Putamen (tissue), 1 donor: Measurements from ENCODE around the gene SYT6.

ENCODE experiments used
- DNase-seq: peaks from one replicate; pipeline ENCODE4 v3.0.0-alpha.2; 2016; ENCODE audit warnings: low spot score

Gene SYT6

DNA sequence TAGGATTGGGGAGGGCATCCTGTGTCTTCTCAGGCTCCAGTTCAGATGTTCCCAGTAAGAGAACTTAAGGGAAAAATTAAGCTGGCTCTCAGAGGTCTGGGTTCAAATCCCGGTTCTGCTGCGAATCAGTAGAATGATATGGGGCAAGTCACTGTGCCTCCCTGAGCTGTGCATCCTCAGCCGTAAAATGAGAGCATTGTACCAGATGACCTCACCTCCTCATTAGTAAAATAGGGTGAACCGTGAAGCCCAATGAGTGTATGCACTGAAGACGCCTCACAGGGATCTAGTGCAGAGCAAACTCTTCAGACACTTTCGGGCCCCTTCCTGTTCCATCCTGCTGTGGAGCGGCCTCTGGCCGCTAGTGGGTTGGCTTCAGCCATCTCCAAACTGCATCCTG lies 36.0 kb downstream of the SYT6 start:
- DNase-seq: no peak

DNA sequence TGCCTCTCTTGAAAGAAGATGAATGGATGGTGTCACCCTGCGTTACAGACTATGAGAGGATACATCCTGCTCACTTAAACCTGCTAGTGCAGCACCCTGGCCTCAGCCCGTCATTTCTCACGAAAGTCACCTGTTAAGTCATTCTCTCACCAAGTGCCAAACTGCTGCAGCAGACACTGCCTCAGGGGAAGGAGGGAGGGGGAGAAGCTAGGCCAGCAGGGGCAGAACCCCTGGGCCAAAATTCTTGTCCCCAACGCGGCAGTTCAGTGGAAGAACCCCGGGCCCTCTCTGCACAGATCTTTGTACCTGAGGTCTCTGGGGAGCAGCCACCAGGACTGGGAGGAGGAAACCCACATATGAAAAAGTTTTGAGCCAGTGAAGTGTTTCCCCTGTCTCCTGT lies 37.6 kb downstream of the SYT6 start:
- DNase-seq: no peak

- no peak for DNase-seq
Observed at GRCh38 chr1:114114185-114115094, 39.2 kb downstream of the SYT6 start.

DNA sequence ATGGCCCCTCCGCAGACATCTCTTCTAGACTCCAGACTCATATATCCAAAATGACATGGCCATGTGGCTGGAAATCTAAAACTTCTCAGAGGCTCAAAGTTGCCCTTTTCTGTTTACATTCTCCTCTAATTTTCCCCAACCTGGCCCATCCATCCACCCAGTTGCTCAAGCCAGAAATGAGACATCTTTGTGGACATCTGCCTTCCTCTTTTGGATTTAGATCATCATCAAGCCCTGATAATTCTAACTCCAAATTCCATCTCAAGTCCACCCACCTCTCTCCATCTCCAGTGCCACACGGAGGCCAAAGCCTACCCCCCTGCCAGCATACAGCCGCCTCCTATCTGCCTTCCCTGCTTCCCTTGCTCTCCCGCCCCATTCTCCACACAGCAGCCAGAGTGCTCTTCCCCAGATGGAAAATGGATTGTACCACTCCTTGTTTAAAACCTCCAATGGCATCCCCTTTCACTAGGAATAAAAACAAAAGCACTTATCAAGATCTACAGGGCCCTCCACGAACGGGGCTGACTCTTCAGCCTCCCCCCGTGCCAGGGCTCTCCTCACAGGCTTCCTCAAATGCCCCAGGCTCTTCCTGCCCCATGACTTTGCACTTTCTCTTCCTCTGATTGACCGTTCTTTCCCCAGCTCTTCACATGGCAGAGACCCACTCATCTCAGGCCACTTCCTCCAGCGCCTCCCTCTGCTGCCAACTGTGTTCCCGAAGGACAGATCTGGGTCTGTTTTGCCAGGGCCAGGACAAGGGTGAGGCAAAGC lies 40.1 kb downstream of the SYT6 start:
- DNase-seq: peak; percentile 22

- DNase-seq: no peak
Observed at GRCh38 chr1:114112775-114113174, 40.9 kb downstream of the SYT6 start.

GRCh38 chr1:114111731-114112641 lies 41.7 kb downstream of the SYT6 start:
- DNase-seq: no peak

GRCh38 chr1:114109981-114110380 lies 43.7 kb downstream of the SYT6 start:
- no peak for DNase-seq

- DNase-seq: no peak
Observed at GRCh38 chr1:114108751-114109255, 44.9 kb downstream of the SYT6 start.

DNA sequence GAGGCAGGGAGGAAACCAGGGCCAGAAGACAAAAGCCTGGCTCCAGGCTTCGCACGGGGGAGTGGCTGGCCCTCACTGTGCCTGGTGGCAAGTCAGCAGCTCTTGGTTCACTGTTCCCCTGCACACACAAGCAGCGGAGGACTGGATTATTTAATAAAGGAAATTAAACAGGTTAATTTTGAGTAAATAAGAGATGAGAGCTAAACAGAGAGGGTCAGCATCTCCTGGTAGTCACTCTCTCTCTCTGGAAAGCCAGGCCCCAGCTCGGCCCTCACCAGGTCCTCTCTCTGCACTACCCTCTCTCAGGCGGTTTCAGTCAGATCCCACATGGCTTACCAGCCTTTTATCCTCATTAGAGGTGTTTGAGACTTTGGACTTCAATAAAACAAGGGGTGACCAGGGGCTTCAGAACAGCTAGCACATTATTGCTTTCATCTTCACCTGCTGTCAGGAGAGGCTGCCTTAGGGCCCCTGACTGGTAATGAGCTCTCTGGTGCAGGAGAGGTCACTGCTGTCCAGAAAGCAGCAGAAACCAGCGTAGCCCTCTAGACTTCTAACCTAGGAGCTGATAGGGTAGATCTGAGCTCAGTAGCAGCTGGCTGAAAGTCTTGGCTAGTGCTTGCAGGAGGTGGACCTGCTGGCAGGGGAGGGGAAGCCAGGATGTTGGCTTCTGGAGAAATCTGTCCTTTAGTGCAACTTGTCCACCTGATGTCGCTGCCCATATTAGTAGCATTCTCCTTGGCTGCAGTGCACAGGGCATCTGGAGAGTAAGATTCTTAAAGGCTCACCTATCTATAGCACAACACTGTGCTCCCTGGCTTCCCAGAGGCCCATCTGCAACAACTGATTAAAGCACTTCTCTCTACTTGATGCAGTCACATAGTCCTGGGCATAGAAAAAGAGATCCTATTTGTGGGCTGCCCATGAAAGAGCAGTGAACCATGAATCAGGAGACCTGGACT lies 45.9 kb downstream of the SYT6 start:
- DNase-seq: no peak

GRCh38 chr1:114105421-114105979 lies 48.2 kb downstream of the SYT6 start:
- no peak for DNase-seq

GRCh38 chr1:114104949-114105348 lies 48.7 kb downstream of the SYT6 start:
- DNase-seq: no peak

- no peak for DNase-seq
Observed at GRCh38 chr1:114103992-114104391, 49.7 kb downstream of the SYT6 start.

GRCh38 chr1:114102136-114102535 lies 51.5 kb downstream of the SYT6 start:
- no peak for DNase-seq

GRCh38 chr1:114100148-114100547 lies 53.5 kb downstream of the SYT6 start:
- DNase-seq: no peak

DNA sequence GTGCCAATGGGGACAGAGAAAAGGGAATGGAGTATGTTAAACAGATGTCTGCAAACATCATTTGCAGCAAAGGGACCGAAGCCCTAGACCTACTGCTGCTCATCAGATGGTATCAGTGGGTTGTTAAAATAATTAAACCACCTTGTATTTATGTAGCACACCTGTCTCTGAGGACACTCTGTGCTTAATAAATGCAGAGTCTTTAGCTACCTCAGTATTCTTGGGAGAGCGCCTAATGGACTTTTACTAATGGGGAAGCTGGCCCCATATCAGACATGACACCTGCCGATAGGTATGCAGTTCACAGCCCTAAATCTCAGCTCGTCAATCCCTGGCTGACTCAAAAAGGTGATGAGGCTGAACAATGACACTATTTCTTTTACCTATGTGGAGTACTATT lies 54.4 kb downstream of the SYT6 start:
- DNase-seq: no peak

DNA sequence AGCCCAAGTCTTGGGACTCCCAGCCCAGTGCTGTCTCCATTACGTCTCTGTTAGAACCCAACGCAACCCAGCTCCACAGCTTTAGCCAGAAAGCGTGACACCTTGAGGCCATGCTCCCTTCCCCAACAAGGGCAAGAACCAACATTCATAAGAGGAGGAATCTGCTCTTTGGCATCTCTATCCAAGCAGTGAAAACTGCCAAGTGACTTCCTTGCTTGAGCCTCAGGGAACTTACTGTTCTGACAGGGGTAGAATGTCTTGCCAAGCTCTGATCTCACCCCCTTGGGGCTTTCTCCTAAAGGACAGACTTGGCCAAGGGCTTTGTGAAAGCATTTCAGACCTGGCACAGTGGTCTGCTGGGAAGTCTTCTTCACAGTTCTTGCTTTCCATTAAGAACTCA lies 56.6 kb downstream of the SYT6 start:
- no peak for DNase-seq

- DNase-seq: no peak
Observed at GRCh38 chr1:114094675-114095074, 59.0 kb downstream of the SYT6 start.

- no peak for DNase-seq
Observed at GRCh38 chr1:114094363-114094634, 59.4 kb downstream of the SYT6 start.

GRCh38 chr1:114093624-114094362 lies 59.9 kb downstream of the SYT6 start:
- no peak for DNase-seq
